Right lobe of liver (tissue), 6 donors: ENCODE measurements around the gene TMEFF2. TPM values are rescaled to one million over a fixed set of nuclear protein-coding genes. Genes with fewer than 3 reads are reported as not detected.

Experiments
- ATAC-seq, 4 donors: fragments of 200-7000 bp; cut with Tn5 transposase; one replicate each; pipeline ENCODE4 v1.9.1; 2020; ENCODE audit warnings: mild to moderate bottlenecking in 4 of 4, moderate library complexity in 4 of 4
- DNase-seq, 3 donors: peaks; one replicate each; pipeline ENCODE4 v3.0.0-alpha.2; 2020
- H3K27ac ChIP-seq, 3 donors: fragments of 200-600 bp; one replicate each; pipeline ENCODE4 v1.8.0; 2022
- H3K27me3 ChIP-seq, 2 donors: fragments of 200-600 bp; one replicate each; pipeline ENCODE4 v1.8.0; 2022
- H3K36me3 ChIP-seq, 4 donors: fragments of 200-600 bp; sonication (generic) in 1 of 4; one replicate each; pipeline versions ENCODE4 v1.5.1 to v1.8.0; 2017 to 2022; ENCODE audit warnings: control low read depth in 1 of 4
- H3K4me1 ChIP-seq, 4 donors: fragments of 200-600 bp; sonication (generic) in 1 of 4; one replicate each; pipeline versions ENCODE4 v1.5.1 to v1.8.0; 2017 to 2022; ENCODE audit warnings: control low read depth in 1 of 4
- H3K4me3 ChIP-seq, 3 donors: fragments of 200-600 bp; one replicate each; pipeline ENCODE4 v1.8.0; 2022
- H3K9me3 ChIP-seq, 4 donors: fragments of 200-600 bp; sonication (generic) in 1 of 4; one replicate each; pipeline versions ENCODE4 v1.5.1 to v1.8.0; 2017 to 2022; ENCODE audit warnings: control low read depth in 1 of 4
- POLR2A ChIP-seq: fragments of 450-650 bp; IDR thresholded peaks from one replicate; pipeline ENCODE4 v1.6.1; 2017; ENCODE audit warnings: antibody characterized with exemption, mild to moderate bottlenecking
- WGBS: methylation state at CpG from one replicate; pipeline ENCODE4 v1.1.6; 2018; ENCODE audit warnings: low coverage, low lambda C conversion rate; ENCODE audit not compliant: insufficient coverage; ENCODE audit errors: missing lambda C conversion rate; 5-methylcytosine and 5-hydroxymethylcytosine counted together
- intact Hi-C, 2 donors: fragments of 100-400 bp; cut with DNase I; formaldehyde crosslinking; loops; one replicate each; pipeline versions ENCODE4 v1.11.2 to v1.14.1; 2022
- total RNA-seq, 6 experiments: library from RNA; depleted of rRNA in 2 of 6; stranded (reverse); fragments of >200 nt in 2 of 6; fragmentation: NEBNext Ultra II Directional in 3 of 6; extraction: Animal tissue kit (Norgen Biotek cat#: 25700) in 3 of 6; gene quantifications; one replicate each; pipeline versions ENCODE4 v1.1.0 to v1.2.4, GENCODE V29; 2016 to 2023
- TF ChIP-seq, protein P1 (sequence below), 4 donors: fragments of 200-600 bp in 3 of 4; fragments of 450-650 bp in 1 of 4; IDR thresholded peaks; one replicate each; pipeline versions ENCODE4 v1.5.1 to v1.8.0; 2016 to 2022; ENCODE audit warnings: antibody characterized with exemption in 4 of 4, mild to moderate bottlenecking in 2 of 4
- donor health status: DM: no; HTN: yes; CAD: no.
- donor health status: DM: no; HTN: no; CAD: no.
- donor health status: DM: no; HTN: no; CAD: no.
- donor health status: DM: no; HTN: yes; CAD: no.
- donor health status: DM: no; HTN: yes; CAD: no.

Gene TMEFF2
- total RNA-seq, 6 experiments from 2014 or later, result not detected

- Histone ChIP-seq H3K27me3 (no peaks in the 10 kb centered on the region), H3K4me1 (peaks cover 0 to 11% (median 2%) of the 10 kb centered on the region in 4 donors), H3K36me3 (no peaks in the 10 kb centered on the region), H3K4me3 (no peak overlapping the region), H3K9me3 (no peaks in the 10 kb centered on the region), H3K27ac (no peak overlapping the region)
- WGBS, result 83% methylated on average over 2 of the region's 2 CpGs
- DNase-seq, result no peak
- intact Hi-C loops, result no loop called here
- ATAC-seq, result no peak
- TF ChIP-seq, protein P1, sequence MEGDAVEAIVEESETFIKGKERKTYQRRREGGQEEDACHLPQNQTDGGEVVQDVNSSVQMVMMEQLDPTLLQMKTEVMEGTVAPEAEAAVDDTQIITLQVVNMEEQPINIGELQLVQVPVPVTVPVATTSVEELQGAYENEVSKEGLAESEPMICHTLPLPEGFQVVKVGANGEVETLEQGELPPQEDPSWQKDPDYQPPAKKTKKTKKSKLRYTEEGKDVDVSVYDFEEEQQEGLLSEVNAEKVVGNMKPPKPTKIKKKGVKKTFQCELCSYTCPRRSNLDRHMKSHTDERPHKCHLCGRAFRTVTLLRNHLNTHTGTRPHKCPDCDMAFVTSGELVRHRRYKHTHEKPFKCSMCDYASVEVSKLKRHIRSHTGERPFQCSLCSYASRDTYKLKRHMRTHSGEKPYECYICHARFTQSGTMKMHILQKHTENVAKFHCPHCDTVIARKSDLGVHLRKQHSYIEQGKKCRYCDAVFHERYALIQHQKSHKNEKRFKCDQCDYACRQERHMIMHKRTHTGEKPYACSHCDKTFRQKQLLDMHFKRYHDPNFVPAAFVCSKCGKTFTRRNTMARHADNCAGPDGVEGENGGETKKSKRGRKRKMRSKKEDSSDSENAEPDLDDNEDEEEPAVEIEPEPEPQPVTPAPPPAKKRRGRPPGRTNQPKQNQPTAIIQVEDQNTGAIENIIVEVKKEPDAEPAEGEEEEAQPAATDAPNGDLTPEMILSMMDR (IDR thresholded peaks at IDR 0.05), result no peak
- TF ChIP-seq POLR2A, result no peak
Measured at GRCh38 chr2:192064459-192064858, 130.3 kb downstream of the TMEFF2 start.

DNA sequence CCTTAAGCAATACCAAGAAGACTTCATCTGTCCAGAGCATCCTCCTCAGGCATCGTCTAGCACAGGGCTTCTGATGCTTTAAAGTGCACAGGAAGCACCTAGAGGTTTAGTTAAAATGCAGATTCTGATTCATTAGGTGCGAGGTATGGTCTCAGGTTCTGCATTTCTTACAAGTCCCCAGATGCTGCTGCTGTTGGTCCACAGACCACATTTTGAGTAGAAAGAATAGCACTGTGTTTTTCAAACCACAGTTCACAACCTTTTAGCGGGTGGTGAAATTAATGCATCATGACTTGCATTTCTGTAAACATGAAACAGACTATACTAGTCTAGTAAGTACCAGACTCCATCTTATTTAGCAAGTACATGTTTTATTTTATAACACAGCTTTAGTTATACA is 134.6 kb downstream of the TMEFF2 start:
- ATAC-seq (no peak), DNase-seq (no peak)
- Histone ChIP-seq H3K27ac (no peak overlapping the region), H3K27me3 (no peaks in the 10 kb centered on the region), H3K4me1 (no peaks in the 10 kb centered on the region), H3K36me3 (no peaks in the 10 kb centered on the region), H3K4me3 (no peak overlapping the region), H3K9me3 (no peaks in the 10 kb centered on the region)
- TF ChIP-seq, protein P1 (IDR thresholded peaks at IDR 0.05), result no peak
- no peak for TF ChIP-seq POLR2A
- WGBS, result 54% methylated on average over 2 of the region's 3 CpGs
- intact Hi-C loops, result no loop called here

GRCh38 chr2:192059266-192059665 is 135.5 kb downstream of the TMEFF2 start:
- Histone ChIP-seq H3K27ac (no peak overlapping the region), H3K4me3 (no peak overlapping the region), H3K4me1 (no peaks in the 10 kb centered on the region), H3K36me3 (no peaks in the 10 kb centered on the region), H3K9me3 (no peaks in the 10 kb centered on the region), H3K27me3 (no peaks in the 10 kb centered on the region)
- DNase-seq, result no peak
- WGBS, result 96% methylated on average over 2 of the region's 2 CpGs
- no peak for TF ChIP-seq POLR2A
- TF ChIP-seq, protein P1 (IDR thresholded peaks at IDR 0.05), result no peak
- intact Hi-C loops, result no loop called here
- no peak for ATAC-seq

GRCh38 chr2:192053921-192054320 is 140.8 kb downstream of the TMEFF2 start:
- no peaks in the 10 kb centered on the region for H3K9me3 ChIP-seq
- ATAC-seq, result no peak
- DNase-seq, result no peak
- H3K27me3 ChIP-seq, result no peaks in the 10 kb centered on the region
- H3K4me3 ChIP-seq, result no peak overlapping the region
- TF ChIP-seq, protein P1 (IDR thresholded peaks at IDR 0.05), result no peak
- no peaks in the 10 kb centered on the region for H3K36me3 ChIP-seq
- no peaks in the 10 kb centered on the region for H3K4me1 ChIP-seq
- no peak overlapping the region for H3K27ac ChIP-seq
- 100% methylated on average over 1 of the region's 1 CpG for WGBS
- intact Hi-C loops, result no loop called here

- no peaks in the 10 kb centered on the region for H3K27me3 ChIP-seq
- H3K36me3 ChIP-seq, result no peaks in the 10 kb centered on the region
- ATAC-seq (no peak), DNase-seq (no peak)
- H3K9me3 ChIP-seq, result no peaks in the 10 kb centered on the region
- intact Hi-C loops, result no loop called here
- no peak overlapping the region for H3K4me3 ChIP-seq
- no peaks in the 10 kb centered on the region for H3K4me1 ChIP-seq
- no peak overlapping the region for H3K27ac ChIP-seq
- no peak for TF ChIP-seq POLR2A
Measured at GRCh38 chr2:192051533-192051932, 143.2 kb downstream of the TMEFF2 start.
